HG02571 (cell line): ENCODE results near the gene FBXW2.

Experiments used
- ATAC-seq: cut with Tn5 transposase; IDR thresholded peaks from one replicate; pipeline ENCODE4 v1.9.1; 2021; ENCODE audit warnings: mild to moderate bottlenecking, moderate library complexity; ENCODE audit not compliant: unreplicated experiment

Gene FBXW2

DNA sequence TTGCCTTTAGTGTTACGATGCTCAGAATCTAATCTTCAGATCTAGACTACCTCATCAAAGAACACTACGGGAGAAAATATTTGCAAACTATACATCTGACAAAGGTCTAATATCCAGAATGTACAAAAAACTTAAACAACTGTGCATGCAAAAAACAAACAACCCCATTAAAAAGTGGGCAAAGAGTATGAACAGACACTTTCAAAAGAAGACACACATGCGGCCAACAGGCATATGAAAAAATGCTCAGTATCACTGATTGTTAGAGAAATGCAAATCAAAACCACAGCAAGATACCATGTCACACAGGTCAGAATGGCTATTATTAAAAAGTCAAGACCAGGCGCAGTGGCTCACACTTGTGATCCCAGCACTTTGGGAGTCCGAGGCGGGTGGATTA lies 47.9 kb downstream of the FBXW2 start:
- ATAC-seq: no peak

DNA sequence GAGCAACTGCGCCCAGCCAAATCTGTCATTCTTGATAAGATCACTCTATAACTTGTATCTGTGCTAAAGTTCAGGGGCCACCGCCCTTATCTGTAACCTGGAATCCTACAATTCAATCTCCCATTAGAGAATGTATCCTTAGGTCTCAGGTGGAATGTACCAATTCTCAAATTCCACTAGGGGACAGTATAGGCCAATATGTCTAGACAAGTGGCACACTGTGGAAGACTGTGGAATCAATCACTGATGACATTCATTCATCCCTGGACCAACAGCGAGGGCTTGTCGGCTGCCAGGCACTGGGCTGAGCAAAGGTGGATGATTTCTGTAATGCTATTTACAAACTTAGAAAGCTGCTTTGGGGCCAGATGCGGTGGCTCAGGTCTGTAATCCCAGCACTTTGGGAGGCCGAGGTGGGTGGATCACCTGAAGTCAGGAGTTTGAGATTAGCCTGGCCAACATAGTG lies 50.2 kb downstream of the FBXW2 start:
- no peak for ATAC-seq

DNA sequence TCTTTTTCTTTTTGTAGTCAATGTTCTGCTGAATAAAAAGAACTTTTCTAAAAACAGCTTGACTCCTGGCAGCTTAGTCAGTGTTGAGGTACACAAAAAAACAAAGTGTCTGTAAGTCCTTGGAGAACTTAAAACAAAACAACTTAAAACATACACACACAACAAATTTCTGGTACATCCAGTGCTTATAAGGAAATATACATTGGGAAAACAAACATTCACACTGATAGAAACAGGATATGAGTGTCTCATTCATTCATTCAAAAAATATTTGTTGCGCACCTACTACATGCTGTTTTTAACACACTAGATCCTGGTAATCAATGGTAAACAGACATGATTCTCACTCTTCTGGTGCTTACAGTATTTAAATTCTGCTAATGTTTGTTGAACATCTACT lies 51.5 kb downstream of the FBXW2 start:
- no peak for ATAC-seq

GRCh38 chr9:120741191-120741590 lies 52.0 kb downstream of the FBXW2 start:
- ATAC-seq: no peak

- ATAC-seq: no peak
These were observed 53.1 kb downstream of the FBXW2 start for GRCh38 chr9:120740132-120740531.

- no peak for ATAC-seq
These were observed 55.6 kb downstream of the FBXW2 start for GRCh38 chr9:120737416-120738165.

GRCh38 chr9:120736881-120737280 lies 56.3 kb downstream of the FBXW2 start:
- no peak for ATAC-seq

DNA sequence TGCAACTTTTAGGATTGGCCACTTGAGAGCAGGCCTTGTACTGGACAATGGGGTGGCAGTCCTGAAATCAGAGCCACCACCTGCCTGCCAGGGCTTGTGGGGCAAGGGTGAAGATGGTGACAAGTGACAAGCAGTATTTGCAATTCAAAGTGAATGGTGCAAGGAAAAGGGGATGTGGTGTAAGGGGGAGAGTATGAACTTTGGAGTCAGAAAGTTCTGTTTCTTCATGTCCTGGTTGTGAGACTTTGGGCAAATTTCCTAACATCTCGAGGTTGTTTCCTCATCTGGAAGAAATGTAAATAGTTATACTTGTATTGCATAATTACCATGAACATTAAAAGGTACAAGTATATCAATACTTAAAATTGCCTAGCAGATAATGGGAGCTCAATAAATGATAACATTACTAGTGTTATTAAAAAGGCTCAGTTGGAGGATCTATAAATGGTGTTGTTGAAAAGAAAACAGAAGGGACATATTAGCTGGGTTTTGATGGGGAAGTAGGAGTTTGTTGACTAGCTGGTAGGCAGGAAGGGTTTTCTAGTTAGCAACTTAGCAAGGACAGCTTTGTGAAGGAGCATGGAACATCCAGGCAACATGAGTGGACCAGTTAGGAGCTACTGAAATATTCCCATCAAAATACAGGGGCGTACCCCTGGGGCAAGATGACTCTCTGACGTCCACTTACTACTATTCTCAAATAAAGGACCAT lies 57.6 kb downstream of the FBXW2 start:
- no peak for ATAC-seq

GRCh38 chr9:120734607-120735410 lies 58.4 kb downstream of the FBXW2 start:
- no peak for ATAC-seq

DNA sequence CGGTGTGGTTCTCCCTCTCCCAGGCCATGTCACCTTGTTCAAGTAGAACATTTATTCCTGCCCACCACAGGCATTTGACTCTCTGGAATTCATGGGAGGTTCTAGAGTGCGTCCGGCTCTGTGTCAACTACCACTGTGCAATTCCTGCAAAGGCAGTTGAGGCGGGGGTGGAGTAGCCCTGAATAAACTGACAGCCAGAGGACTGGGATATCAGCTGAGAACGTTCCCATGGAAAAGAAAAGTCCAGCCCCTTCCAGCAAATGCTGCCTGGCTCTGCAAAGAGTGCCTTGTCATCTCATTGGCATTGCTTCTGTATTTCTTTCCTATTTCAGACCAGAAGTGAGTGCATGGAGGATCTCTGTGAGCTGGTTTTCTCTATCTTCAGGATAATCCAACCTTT lies 60.0 kb downstream of the FBXW2 start:
- no peak for ATAC-seq

GRCh38 chr9:120730654-120731514 lies 62.3 kb downstream of the FBXW2 start:
- ATAC-seq: no peak

DNA sequence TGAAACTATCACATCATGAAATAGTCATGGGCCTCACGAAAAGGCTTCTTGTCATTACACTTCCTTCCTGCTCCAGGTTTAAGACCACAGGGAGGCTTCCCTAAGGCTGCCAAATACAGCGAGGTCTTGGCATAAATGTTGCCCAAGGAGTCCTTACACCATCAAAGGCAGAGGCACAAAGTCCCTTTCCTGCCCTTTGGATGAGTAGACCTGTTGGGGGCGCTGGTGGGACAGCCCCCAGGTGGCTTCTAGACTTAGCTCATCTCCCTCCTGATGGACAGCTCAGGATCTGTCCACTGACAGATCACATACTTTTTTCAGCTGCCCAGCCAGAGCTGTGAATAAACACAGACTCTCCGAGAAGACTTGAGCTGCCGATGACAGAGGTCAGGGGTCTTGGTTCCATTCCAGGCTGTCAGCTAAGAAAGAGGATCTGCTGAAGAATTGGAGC lies 63.4 kb downstream of the FBXW2 start:
- ATAC-seq: no peak

DNA sequence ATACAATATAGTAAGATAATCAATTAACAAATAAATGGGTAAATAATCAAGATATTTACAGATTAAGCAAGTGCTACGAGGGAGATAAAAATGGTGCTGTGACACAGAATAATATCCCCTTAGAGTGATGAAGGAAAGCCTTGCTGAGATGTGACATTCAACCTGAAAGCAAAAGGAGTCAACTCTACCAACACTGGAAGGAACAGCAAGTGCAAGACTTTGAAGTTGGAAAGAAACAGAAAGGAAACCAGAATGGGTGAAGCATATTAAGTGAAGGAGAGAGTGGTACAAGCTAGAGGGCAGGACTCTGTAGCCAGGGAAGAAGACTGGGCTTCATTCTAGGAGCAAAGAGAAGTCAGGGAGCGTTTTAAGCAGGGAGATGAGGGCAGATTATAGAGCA lies 66.7 kb downstream of the FBXW2 start:
- no peak for ATAC-seq

DNA sequence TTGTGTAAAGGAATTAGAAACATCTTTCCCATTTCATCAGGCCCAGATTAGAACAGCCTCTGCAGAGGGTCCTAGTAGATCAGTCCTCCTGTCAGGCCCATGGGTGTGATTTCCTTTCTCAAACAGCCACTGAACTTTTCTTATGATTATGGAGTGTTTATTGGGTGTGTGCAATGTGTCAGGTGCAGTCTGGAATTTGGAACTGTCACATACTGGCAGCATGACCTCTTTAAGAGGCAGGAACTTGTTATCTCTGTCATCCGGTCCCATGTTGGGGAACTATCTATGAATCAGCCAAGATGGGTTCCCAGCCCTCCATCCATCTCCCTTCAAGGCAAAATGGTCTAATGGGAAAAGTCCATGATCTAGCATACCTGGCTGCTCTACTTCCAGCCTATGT lies 67.3 kb downstream of the FBXW2 start:
- ATAC-seq: no peak

DNA sequence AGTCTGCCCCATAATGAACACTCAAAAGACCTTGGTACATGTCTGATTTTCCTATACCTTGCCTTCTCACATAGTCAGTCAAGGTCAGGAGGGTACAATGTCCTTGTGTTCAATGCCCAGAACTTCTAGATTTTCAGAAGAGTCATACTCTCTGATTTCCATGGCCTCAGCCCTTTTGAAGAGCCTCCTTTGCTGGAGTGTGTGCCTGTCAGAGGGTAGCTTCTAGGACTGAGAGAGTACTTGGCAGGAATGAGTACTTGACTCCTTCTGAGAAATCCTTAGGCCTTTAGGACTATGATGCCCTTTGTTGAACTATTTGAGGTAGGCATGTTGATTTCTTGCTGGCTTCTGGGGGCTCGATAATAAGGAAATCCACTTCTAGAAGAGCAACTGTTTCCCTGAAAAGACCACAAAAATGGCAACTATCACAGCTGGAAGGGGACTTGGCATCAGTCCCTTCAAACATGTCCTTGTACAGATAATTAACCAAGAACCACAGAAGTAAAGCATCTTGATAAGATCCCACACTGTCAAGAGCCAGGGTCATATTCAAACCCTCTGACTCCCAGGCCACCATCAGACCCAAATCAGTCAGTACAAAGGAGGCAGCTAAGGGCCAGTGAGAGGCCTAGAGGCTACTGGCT lies 68.3 kb downstream of the FBXW2 start:
- no peak for ATAC-seq

DNA sequence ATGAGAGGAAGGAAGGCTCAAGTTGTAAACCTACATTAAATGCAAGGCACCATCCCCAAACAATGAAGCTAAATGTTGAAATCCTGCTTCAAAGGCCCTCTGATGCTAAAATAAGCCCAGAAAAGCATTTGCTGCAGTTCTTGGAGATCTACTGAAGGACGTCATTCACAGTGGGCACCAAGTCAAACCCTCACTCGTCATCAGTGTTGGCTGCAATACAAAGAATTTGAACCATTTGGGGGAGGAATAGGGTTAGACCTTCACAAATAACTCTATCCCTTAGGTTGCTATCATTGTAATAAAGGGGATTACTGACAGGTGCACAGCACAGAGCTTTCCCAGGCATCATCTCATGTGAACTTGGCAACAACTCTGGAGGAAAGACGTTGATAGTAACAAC lies 69.7 kb downstream of the FBXW2 start:
- ATAC-seq: no peak

DNA sequence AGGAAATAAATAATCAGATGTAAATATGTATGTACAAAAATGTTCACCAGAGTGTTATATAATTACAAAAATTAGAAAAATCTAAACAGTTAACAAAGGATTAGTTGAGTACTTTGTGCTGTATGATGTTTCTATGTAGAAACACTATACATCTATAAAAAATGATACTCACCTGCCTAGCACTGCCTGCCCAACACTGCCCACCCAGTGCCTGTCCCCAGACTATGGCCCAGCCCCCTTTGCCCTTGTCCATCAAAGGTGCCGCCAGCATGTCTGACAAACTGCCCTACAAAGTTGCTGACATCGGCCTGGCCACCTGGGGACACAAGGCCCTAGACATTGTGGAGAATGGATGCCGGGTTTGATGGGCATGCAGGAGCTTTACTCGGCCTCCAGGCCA lies 72.8 kb downstream of the FBXW2 start:
- ATAC-seq: no peak

DNA sequence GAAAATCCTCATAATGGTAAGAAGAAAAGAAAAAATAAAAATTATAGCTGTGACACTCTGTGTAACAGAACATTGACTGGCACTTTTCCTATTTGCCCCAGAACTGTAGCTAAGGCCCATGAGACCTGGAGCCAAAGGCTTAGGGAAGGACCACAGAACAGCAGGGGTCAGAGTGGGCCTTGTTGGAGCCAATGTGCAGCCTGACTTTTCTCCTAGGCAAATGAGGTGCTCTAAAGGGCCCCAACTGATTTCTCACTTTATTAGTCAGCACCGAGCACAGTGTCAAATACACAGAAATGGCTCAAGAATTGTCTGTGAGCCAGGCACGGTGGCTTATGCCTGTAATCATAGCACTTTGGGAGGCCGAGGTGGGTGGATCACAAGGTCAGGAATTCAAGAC lies 74.9 kb downstream of the FBXW2 start:
- ATAC-seq: no peak

DNA sequence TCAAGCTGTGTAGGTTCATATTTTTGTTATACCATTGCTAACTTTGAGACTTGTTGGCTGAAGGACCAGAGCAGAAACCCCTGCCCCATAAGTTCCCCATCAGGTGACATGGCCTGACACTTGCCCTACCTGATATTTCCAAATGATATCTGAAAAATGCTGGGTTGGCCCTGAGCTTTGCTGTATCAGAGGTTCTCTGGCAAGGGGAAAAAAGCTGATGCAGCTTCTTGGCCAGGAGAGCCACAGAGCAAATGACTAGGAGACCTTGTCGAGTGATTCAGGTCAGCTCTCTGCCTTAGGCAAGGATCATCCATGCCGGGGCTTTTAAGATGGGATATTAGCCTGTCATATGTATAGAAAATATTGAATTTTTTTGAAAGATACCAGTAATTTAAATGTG lies 76.0 kb downstream of the FBXW2 start:
- ATAC-seq: no peak

DNA sequence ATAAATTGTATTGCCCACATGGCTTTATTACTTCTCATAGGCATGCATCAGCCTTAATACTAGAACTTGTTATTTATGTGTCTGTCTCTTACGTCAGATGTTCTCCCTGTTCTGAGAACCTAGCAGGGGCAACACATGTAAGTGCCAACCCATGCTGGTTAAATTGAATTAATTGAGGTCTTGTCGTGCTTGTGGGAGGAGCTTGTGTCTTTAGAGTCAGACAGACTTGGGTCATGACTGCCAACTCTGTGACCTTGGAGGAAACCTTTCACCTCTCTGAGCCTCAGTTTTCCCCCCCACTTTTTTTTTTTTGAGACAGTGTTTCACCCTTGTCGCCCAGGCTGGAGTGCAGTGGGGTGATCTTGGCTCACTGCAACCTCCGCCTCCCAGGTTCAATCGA lies 76.7 kb downstream of the FBXW2 start:
- ATAC-seq: no peak
